SU-DHL-6 (cell line): ENCODE results near the gene NPW.

Experiments used
- H2AFZ ChIP-seq: fragments of 200-600 bp; sonication (generic); 2 replicates; pipeline ENCODE4 v1.6.1; 2014; ENCODE audit warnings: low read depth, mild to moderate bottlenecking, moderate library complexity, mixed read lengths, antibody characterized with exemption, low read length; ENCODE audit not compliant: severe bottlenecking
- H3F3A ChIP-seq: fragments of 200-600 bp; shearing (Covaris generic); 2 replicates; pipeline ENCODE4 v1.6.0; 2016; ENCODE audit warnings: antibody characterized with exemption, mild to moderate bottlenecking; ENCODE audit not compliant: insufficient read depth
- H3K27ac ChIP-seq: fragments of 200-600 bp; sonication (generic); 2 replicates; pipeline ENCODE4 v1.5.1; 2016; ENCODE audit warnings: low read depth, mild to moderate bottlenecking, low read length, moderate library complexity, mixed read lengths
- H3K27me3 ChIP-seq: fragments of 200-600 bp; sonication (generic), shearing (Covaris generic); 2 replicates; pipeline ENCODE4 v1.6.0; 2014; ENCODE audit warnings: mild to moderate bottlenecking, low read length
- H3K36me3 ChIP-seq: fragments of 200-600 bp; sonication (generic); 2 replicates; pipeline ENCODE4 v1.6.1; 2014; ENCODE audit warnings: mild to moderate bottlenecking, low read length, mixed read lengths
- H3K4me2 ChIP-seq: fragments of 300-600, 200-600 bp; shearing (Covaris generic), sonication (generic); 2 replicates; pipeline ENCODE4 v1.6.0; 2014; ENCODE audit warnings: low read length, low read depth, mild to moderate bottlenecking; ENCODE audit not compliant: poor library complexity, severe bottlenecking
- H3K4me3 ChIP-seq: fragments of 200-600 bp; sonication (generic); 2 replicates; pipeline ENCODE4 v1.5.1; 2014; ENCODE audit warnings: antibody characterized with exemption, low read length, mild to moderate bottlenecking, mixed read lengths; ENCODE audit not compliant: insufficient read depth, poor library complexity, severe bottlenecking
- H3K79me2 ChIP-seq: fragments of 200-600 bp; sonication (generic); 2 replicates; pipeline ENCODE4 v1.6.1; 2014; ENCODE audit warnings: mild to moderate bottlenecking, low read length, moderate library complexity; ENCODE audit not compliant: insufficient read depth
- H3K9ac ChIP-seq: fragments of 200-600 bp; sonication (generic); 2 replicates; pipeline ENCODE4 v1.7.0; 2014; ENCODE audit warnings: mild to moderate bottlenecking, low read length
- H3K9me2 ChIP-seq: fragments of 200-600 bp; sonication (generic); replicated peaks from 2 replicates; pipeline ENCODE4 v1.6.1; 2014; ENCODE audit warnings: low read length; ENCODE audit not compliant: insufficient read depth
- H3K9me3 ChIP-seq: fragments of 200-600 bp; sonication (generic); 2 replicates; pipeline ENCODE4 v1.6.1; 2014; ENCODE audit warnings: low read length, mixed read lengths; ENCODE audit not compliant: insufficient read depth
- H4K20me1 ChIP-seq: fragments of 200-600 bp; sonication (generic); 2 replicates; pipeline ENCODE4 v1.6.1; 2014; ENCODE audit warnings: low read depth, mild to moderate bottlenecking, antibody characterized with exemption, low read length, moderate library complexity, mixed read lengths
- EZH2phosphoT487 ChIP-seq: fragments of 200-600 bp; sonication (generic), shearing (Covaris generic); conservative IDR thresholded peaks from 2 replicates; pipeline ENCODE4 v1.6.1; 2018; ENCODE audit warnings: mild to moderate bottlenecking, antibody characterized with exemption, low read length, moderate library complexity, mixed read lengths
- TF ChIP-seq, protein P1 (sequence below): fragments of 200-600 bp; sonication (generic); IDR thresholded peaks from one replicate; pipeline ENCODE4 v1.5.1; 2017; ENCODE audit warnings: antibody characterized with exemption, mild to moderate bottlenecking, low read length, moderate library complexity; ENCODE audit not compliant: insufficient read depth, poor library complexity, severe bottlenecking

NPW gene

DNA sequence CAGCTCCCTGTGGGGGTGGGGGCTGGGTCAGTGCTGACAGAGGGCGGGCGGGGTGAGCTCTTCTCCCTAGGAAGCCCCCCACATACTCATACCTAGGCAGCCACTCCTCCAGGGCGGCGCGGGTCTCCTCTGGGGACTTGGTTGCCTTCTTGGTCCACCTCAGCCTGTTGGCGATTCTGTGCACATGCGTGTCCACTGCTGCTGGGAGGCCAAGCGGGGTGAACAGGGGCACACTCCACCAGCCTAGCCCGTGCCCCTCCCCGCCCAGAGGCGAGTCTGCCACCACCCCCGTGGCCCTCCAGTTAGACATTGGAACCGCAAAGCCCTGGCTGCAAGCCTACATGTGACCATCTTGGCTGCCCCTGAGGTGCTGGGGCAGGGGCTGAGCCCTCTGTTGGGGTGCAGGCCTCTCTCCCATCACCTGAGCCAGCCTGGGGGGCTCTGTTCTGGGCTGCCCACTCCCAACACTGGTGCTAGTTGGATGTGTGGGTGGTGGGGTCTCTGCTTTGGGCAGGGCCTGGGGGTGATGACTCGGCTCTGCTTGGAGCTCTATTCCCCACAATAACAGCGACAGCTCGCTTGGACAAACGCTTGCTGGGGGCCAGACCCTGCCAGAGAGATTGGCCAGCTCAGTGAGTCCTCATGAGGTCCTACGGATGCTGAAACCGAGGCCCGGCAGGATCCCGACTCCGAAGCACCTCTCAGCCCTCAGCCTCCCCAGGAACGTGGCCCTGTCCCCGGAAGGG is 20.6 kb downstream of the NPW start:
- no peak overlapping the region for H3K4me3 ChIP-seq
- no peak overlapping the region for H3K9ac ChIP-seq
- no peaks in the 10 kb centered on the region for H3K27me3 ChIP-seq
- H3K9me2 ChIP-seq, result no peaks in the 10 kb centered on the region
- no peaks in the 10 kb centered on the region for H3K9me3 ChIP-seq
- H3K79me2 ChIP-seq, result no peaks in the 10 kb centered on the region
- H3K27ac ChIP-seq, result no peak overlapping the region
- TF ChIP-seq, protein P1, sequence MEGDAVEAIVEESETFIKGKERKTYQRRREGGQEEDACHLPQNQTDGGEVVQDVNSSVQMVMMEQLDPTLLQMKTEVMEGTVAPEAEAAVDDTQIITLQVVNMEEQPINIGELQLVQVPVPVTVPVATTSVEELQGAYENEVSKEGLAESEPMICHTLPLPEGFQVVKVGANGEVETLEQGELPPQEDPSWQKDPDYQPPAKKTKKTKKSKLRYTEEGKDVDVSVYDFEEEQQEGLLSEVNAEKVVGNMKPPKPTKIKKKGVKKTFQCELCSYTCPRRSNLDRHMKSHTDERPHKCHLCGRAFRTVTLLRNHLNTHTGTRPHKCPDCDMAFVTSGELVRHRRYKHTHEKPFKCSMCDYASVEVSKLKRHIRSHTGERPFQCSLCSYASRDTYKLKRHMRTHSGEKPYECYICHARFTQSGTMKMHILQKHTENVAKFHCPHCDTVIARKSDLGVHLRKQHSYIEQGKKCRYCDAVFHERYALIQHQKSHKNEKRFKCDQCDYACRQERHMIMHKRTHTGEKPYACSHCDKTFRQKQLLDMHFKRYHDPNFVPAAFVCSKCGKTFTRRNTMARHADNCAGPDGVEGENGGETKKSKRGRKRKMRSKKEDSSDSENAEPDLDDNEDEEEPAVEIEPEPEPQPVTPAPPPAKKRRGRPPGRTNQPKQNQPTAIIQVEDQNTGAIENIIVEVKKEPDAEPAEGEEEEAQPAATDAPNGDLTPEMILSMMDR, result no peak
- TF ChIP-seq EZH2phosphoT487, result no peak
- H4K20me1 ChIP-seq, result no peaks in the 10 kb centered on the region
- H3F3A ChIP-seq, result no peaks in the 10 kb centered on the region
- no peak overlapping the region for H2AFZ ChIP-seq
- H3K4me2 ChIP-seq, result no peak overlapping the region
- H3K36me3 ChIP-seq, result no peaks in the 10 kb centered on the region

DNA sequence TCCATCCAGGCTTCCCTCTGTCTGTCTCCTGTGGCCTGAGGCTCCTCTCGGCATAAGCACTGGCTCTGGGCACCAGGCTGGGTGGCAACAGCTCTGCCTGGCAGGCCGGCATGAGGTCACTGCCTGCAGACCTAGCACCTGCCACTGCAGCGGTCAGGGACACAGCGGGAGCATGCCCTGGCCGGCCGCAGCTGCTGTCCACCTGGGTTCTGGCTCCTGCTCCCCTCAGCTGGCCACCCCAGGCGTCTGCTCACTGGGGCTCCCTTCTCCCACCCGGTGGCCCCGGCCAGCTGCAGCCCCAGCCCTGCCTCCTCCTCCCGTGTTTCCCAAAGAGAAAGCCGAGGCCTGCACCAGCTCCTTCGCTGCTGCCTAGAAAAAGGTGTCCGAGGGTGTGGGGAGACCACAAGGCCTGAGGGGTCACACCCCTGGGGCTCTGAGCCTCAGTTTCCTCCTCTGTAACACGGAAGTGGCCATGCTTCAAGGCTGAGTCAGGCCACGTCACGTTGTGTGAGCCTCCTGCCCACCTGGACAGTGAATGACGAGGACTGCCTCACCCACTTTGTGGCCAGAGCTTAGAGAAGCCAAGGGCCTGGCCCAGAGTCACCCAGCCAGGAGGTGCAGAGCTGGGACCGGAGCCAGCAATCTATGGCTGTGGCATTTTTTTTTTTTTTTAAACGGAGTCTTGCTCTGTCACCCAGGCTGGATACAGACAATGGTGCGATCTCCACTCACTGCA is 21.4 kb downstream of the NPW start:
- H3K4me2 ChIP-seq, result no peak overlapping the region
- H4K20me1 ChIP-seq, result no peaks in the 10 kb centered on the region
- no peaks in the 10 kb centered on the region for H3K79me2 ChIP-seq
- H3K27me3 ChIP-seq, result no peaks in the 10 kb centered on the region
- H3K4me3 ChIP-seq, result no peak overlapping the region
- no peak overlapping the region for H3K27ac ChIP-seq
- H3K9me2 ChIP-seq, result no peaks in the 10 kb centered on the region
- no peaks in the 10 kb centered on the region for H3F3A ChIP-seq
- H3K9ac ChIP-seq, result no peak overlapping the region
- no peaks in the 10 kb centered on the region for H3K9me3 ChIP-seq
- TF ChIP-seq EZH2phosphoT487, result no peak
- TF ChIP-seq, protein P1, result no peak
- no peaks in the 10 kb centered on the region for H3K36me3 ChIP-seq
- H2AFZ ChIP-seq, result no peak overlapping the region

DNA sequence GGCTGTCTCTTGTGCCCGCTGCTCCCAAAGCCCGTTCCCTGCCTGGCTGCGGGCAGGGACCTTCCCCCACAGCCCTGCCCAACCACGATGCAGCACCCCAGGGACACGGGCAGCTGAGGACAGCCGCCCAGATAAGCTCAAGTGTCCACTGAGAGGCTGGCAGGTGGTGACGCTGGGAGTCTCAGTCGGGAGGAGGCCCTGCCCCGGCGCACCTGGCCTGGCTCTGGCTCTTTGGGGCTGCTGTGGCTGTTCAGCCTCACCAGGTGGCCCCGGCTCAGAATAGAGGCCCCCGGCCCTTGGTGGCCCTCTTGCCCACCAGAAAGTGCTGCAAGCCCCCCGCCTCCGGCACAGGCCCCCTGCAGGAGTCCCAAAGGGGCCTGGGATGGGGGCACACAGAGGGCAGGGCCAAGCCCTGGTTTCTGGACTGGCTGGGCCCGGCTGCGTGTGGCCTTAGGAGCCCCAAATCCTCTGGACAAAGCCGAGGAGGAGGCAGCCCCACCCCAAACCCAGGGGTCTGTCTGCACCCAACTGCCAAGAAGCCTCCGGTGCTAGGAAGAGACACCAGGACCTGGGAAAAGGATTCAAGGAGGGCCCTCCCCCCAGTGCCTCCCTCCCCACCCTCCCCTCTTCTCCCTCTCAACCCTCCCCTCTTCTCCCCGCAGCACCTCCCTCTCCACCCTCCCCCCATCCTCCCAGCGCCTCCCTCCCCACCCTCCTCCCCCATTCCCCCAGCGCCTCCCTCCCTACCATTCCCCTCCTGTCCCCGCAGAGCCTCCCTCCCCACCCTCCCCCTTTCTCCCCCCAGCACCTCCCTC is 22.8 kb downstream of the NPW start:
- Histone ChIP-seq H3K9me3 (no peaks in the 10 kb centered on the region), H2AFZ (no peak overlapping the region), H3K4me2 (no peak overlapping the region), H3K4me3 (no peak overlapping the region), H3F3A (no peaks in the 10 kb centered on the region), H3K27me3 (no peaks in the 10 kb centered on the region), H3K79me2 (peaks cover 5% of the 10 kb centered on the region; the same call in 1 of the 2 replicates), H4K20me1 (no peaks in the 10 kb centered on the region), H3K27ac (no peak overlapping the region), H3K9ac (no peak overlapping the region), H3K36me3 (no peaks in the 10 kb centered on the region), H3K9me2 (no peaks in the 10 kb centered on the region)
- no peak for TF ChIP-seq EZH2phosphoT487
